Erythroblast (primary cell): ENCODE results near the gene YIF1B.

Experiments used
- DNase-seq, 2 experiments: peaks; one replicate each; lab custom pipeline; 2025; lab: John Stamatoyannopoulos, UW
- GATA1 ChIP-seq: IDR thresholded peaks from 2 replicates; pipeline ENCODE4 v1.6.1; 2011; ENCODE audit warnings: low read depth, mild to moderate bottlenecking, control low read depth, low read length, moderate library complexity
- POLR2A ChIP-seq: IDR thresholded peaks from 2 replicates; pipeline ENCODE4 v1.6.1; 2011; ENCODE audit warnings: mild to moderate bottlenecking, low read length

The YIF1B gene

GRCh38 chr19:38321646-38322196 is 6.0 kb upstream of the YIF1B start:
- no peak for TF ChIP-seq POLR2A
- no peak for DNase-seq

- TF ChIP-seq POLR2A (no peak), GATA1 (no peak)
- no peak for DNase-seq
Measured at GRCh38 chr19:38320969-38321339, 5.2 kb upstream of the YIF1B start.

- DNase-seq: peak; percentile 62 to 69
- peak; percentile 47 for TF ChIP-seq POLR2A
- no peak for TF ChIP-seq GATA1
Measured at GRCh38 chr19:38319421-38320258, 3.9 kb upstream of the YIF1B start, which contains the start of gene KCNK6. Gene KCNK6, plus strand, starts transcription at chr19:38319845. Its CDS starts 106 bp downstream, at chr19:38319951.

DNA sequence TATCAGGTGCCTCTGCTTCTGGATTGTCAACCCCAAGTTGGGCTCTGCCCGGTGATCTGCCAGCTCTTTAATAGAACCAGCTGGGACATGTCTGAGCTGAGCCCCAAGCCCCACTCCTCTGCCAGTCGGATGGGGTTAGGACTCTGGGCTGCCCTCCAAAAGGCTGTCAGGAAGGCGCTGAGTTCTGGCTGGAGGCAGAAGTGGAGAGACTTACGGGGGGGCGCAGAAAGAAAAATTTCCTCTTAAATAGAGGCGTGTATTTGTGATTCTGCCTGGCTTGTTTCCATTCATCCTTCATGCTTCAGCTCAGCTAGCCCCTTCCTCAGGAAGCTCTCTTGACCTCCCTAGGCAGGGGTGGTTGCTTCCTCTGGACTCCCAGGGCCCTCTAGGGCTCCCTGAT is 2.9 kb upstream of the YIF1B start:
- TF ChIP-seq GATA1: no peak
- no peak for TF ChIP-seq POLR2A

DNA sequence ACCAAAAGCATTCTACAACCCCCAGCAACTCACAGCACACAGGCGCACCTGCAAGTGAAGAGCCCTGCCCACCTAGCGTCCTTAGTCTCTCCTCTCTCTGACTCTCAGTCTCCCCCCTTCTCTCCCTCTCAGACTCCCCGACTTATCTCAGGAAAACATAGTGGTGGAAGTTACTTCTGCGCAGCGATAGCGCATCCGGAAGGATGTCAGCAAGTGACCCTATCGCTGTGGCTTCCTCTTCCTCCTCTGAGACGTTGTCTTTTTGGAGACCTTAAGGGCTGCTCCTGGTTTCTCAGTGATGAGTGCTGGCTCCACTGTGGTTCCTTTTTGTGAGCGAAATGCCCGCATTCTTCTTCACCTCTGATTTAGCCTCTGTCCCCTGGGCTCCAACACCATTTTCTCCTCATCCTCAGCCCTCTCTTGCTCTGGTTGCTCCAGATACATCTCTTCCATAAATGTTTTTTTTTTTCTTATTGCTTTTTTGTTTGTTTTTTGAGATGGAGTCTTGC is 1.4 kb upstream of the YIF1B start:
- TF ChIP-seq GATA1 (peak; percentile 78), POLR2A (peak; percentile 52)
- peak; percentile 92 to 96 for DNase-seq

More for the DNA sequence above, 2.9 kb upstream of the YIF1B start:
- DNase-seq: no peak

DNA sequence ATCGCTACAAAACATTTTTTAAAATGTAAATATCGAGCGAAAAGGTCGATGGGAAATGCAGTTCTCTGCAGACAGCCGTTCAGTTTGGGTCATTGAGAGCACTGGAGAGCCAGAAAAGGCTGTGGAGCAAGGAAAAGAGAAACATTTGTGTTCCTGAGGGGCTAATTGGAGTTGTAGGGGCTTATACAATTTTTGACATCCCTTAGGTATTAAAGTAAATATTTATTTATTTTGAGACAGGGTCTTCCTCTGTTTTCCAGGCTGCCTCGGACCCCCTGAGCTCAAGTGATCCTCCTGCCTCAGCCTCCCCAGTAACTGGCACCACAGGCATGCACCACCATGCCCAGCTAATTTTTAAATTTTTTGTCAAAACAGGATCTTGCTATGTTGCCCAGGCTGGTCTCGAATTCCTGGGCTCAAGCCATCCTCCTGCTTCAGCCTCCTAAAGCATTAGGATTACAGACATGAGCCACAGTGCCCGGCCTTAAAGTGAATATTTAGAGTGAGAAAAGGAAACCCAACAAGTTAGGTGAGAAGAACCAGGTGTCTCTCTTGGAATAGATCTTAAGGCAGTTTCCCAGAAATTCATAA is 825 bp upstream of the YIF1B start:
- no peak for DNase-seq
- TF ChIP-seq POLR2A (peak; percentile 14), GATA1 (no peak)

DNA sequence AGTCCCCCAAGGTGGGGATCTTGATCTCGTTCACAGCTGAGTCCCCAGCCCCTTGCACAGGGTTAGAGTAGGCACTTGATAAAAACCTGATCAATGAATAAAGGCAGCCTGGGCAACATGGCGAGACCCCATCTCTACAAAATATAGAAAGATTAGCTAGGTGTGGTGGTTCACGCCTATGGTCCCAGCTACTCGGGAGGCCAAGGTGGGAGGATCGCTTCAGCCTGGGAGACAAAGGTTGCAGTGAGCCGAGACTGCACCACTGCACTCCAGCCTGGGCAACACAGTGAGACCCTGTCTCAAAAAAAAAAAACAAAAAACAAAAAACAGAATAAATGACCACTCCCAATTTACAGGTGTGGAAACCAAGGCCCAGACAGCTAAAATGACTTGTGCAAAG is 4.8 kb downstream of the YIF1B start:
- DNase-seq: no peak
- TF ChIP-seq POLR2A (no peak), GATA1 (no peak)

- no peak for TF ChIP-seq POLR2A
- TF ChIP-seq GATA1: no peak
- DNase-seq: no peak
Measured at GRCh38 chr19:38310279-38310670, 5.5 kb downstream of the YIF1B start.

- TF ChIP-seq POLR2A: no peak
- no peak for TF ChIP-seq GATA1
- no peak for DNase-seq
Measured at GRCh38 chr19:38309615-38310278, 6.0 kb downstream of the YIF1B start.

DNA sequence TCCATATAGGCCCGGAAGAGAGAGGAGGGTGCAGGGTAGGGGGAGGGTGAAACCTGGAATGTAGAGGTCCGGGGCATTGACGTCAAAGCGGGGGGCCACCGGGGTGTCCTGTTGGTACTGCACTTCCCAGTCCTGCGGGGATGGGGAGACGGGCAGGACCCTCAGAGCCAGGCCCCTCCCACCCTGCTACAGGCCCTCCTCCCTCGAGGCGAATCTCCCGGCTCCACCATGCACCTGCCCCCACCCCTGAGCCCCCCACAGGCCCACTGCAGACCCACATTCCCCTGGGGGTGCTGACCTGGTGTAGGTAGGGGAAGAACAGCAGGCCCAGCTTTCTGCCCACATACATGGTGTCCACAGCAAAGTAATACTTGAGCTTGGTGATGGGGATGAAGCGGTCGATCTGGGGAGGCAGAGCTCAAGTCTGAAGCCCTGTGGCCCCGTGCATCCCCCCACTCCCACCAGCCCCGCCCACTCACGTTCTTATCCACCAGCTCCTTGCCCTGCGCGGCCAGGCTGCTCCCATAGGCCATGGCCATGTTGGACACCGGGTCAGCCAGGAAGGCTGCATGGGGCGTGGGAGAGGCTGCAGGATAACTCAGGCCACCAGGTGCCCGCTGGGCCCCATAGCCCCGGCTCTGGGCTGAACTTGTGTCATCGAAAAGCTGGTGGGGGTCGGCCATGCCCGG is 6.7 kb downstream of the YIF1B start:
- TF ChIP-seq GATA1 (no peak), POLR2A (no peak)
- DNase-seq: no peak

- no peak for DNase-seq
Measured at GRCh38 chr19:38308006-38308766, 7.6 kb downstream of the YIF1B start.

GRCh38 chr19:38307597-38307996 is 8.2 kb downstream of the YIF1B start:
- no peak for TF ChIP-seq GATA1
- no peak for TF ChIP-seq POLR2A
- no peak for DNase-seq

More at GRCh38 chr19:38308006-38308766, 7.6 kb downstream of the YIF1B start:
- TF ChIP-seq POLR2A (no peak), GATA1 (no peak)

- no peak for TF ChIP-seq GATA1
- TF ChIP-seq POLR2A: no peak
Measured at GRCh38 chr19:38307076-38307475, 8.7 kb downstream of the YIF1B start.

GRCh38 chr19:38306236-38306635 is 9.5 kb downstream of the YIF1B start:
- DNase-seq: no peak
- no peak for TF ChIP-seq GATA1
- TF ChIP-seq POLR2A: no peak

More at GRCh38 chr19:38307076-38307475, 8.7 kb downstream of the YIF1B start:
- no peak for DNase-seq
